SK-N-SH (cell line): ENCODE results near the gene FOS. TPM values are rescaled to one million over a fixed set of nuclear protein-coding genes. Genes with fewer than 3 reads are reported as not detected.
A peak's percentile ranks its signal among the peaks of the same experiment; 100 is the strongest.

Experiments
- CTCF ChIA-PET: fragments of 300-600, 350-600 bp; formaldehyde crosslinking; extraction: SDS; loops from one replicate; lab custom pipeline; 2021; lab: Yijun Ruan, JAX
- POLR2A ChIA-PET: fragments of 350-600 bp; sonication (Branson Sonifier 250); formaldehyde crosslinking; extraction: SDS; loops from one replicate; lab custom pipeline; 2020; ENCODE audit warnings: antibody characterized with exemption, inconsistent platforms; lab: Yijun Ruan, JAX
- DNase-seq: peaks from one replicate; pipeline ENCODE4 v3.0.0; 2012
- H2AFZ ChIP-seq: fragments of 200-600 bp; sonication (generic); 2 replicates; pipeline ENCODE4 v1.8.1; 2016; ENCODE audit warnings: antibody characterized with exemption, mild to moderate bottlenecking, low read depth
- H3F3A ChIP-seq: fragments of 200-600 bp; sonication (generic); replicated peaks from 2 replicates; pipeline ENCODE3; 2016; ENCODE audit warnings: antibody characterized with exemption, mild to moderate bottlenecking; ENCODE audit not compliant: insufficient read depth
- H3K27ac ChIP-seq, 2 experiments: fragments of 200-500 bp in 1 of 2; fragments of 200-600 bp in 1 of 2; sonication (Bioruptor generic) in 1 of 2; sonication (generic), shearing (Covaris generic) in 1 of 2; 2 replicates each; pipeline versions ENCODE4 v1.5.1 to v1.6.1; 2014 to 2016; ENCODE audit warnings: low read depth in 2 of 2, inconsistent platforms in 1 of 2, low read length in 1 of 2, mild to moderate bottlenecking in 1 of 2, mixed read lengths in 1 of 2
- H3K27me3 ChIP-seq: fragments of 200-600 bp; sonication (generic), shearing (Covaris generic); 2 replicates; pipeline ENCODE4 v1.6.1; 2016; ENCODE audit warnings: mixed run types; ENCODE audit not compliant: insufficient read depth
- H3K36me3 ChIP-seq, 2 experiments: fragments of 200-500 bp in 1 of 2; fragments of 200-600 bp in 1 of 2; sonication (Bioruptor generic) in 1 of 2; sonication (generic) in 1 of 2; replicated peaks in 1 of 2; 2 replicates each; pipeline versions ENCODE3 to v1.5.1; 2014 to 2016; ENCODE audit warnings: low read length in 1 of 2, mild to moderate bottlenecking in 1 of 2; ENCODE audit not compliant: insufficient read depth in 2 of 2, control insufficient read depth in 1 of 2
- H3K4me1 ChIP-seq, 2 experiments: fragments of 200-500 bp in 1 of 2; fragments of 200-600 bp in 1 of 2; sonication (Bioruptor generic) in 1 of 2; sonication (generic), shearing (Covaris generic) in 1 of 2; 2 replicates each; pipeline versions ENCODE4 v1.5.1 to v1.6.1; 2014 to 2016; ENCODE audit warnings: low read depth in 1 of 2, low read length in 1 of 2, mixed run types in 1 of 2; ENCODE audit not compliant: insufficient read depth in 2 of 2, control insufficient read depth in 1 of 2
- H3K4me2 ChIP-seq: fragments of 200-600 bp; sonication (generic), shearing (Covaris generic); 2 replicates; pipeline ENCODE4 v1.6.1; 2017; ENCODE audit warnings: mixed run types
- H3K4me3 ChIP-seq, 2 experiments: fragments of 200-500 bp in 1 of 2; fragments of 200-600 bp in 1 of 2; sonication (Bioruptor generic) in 1 of 2; sonication (generic), shearing (Covaris generic) in 1 of 2; 2 replicates each; pipeline versions ENCODE4 v1.5.1 to v1.8.1; 2014 to 2016; ENCODE audit warnings: low read depth in 2 of 2, inconsistent platforms in 1 of 2, low read length in 1 of 2, mild to moderate bottlenecking in 1 of 2, mixed read lengths in 1 of 2, moderate library complexity in 1 of 2
- H3K79me2 ChIP-seq: fragments of 200-600 bp; sonication (generic); 2 replicates; pipeline ENCODE4 v1.8.1; 2017; ENCODE audit warnings: mild to moderate bottlenecking; ENCODE audit not compliant: insufficient read depth
- H3K9ac ChIP-seq: fragments of 200-600 bp; sonication (generic); 2 replicates; pipeline ENCODE4 v1.6.1; 2017; ENCODE audit warnings: mixed run types
- H3K9me2 ChIP-seq: fragments of 200-600 bp; sonication (generic); 2 replicates; pipeline ENCODE4 v1.6.1; 2017; ENCODE audit warnings: mixed run types
- H3K9me3 ChIP-seq: fragments of 200-600 bp; sonication (generic); 2 replicates; pipeline ENCODE4 v1.6.1; 2017; ENCODE audit warnings: mixed run types, mild to moderate bottlenecking, moderate library complexity
- H4K20me1 ChIP-seq: fragments of 200-600 bp; sonication (generic); 2 replicates; pipeline ENCODE4 v1.6.1; 2017; ENCODE audit warnings: mild to moderate bottlenecking, mixed run types; ENCODE audit not compliant: insufficient read depth
- CHD2 ChIP-seq: fragments of 150-350 bp; IDR thresholded peaks from 2 replicates; pipeline ENCODE4 v1.6.1; 2018; ENCODE audit warnings: low read length; ENCODE audit not compliant: partially characterized antibody
- JUND ChIP-seq: IDR thresholded peaks from 2 replicates; pipeline ENCODE4 v1.4.0; 2012
- MAX ChIP-seq: IDR thresholded peaks from 2 replicates; pipeline ENCODE4 v1.4.0; 2012; ENCODE audit warnings: low read depth
- MXI1 ChIP-seq: IDR thresholded peaks from 2 replicates; pipeline ENCODE4 v1.6.1; 2012; ENCODE audit warnings: mild to moderate bottlenecking, low read depth, low read length, improper control_type of control experiment
- PBX3 ChIP-seq: IDR thresholded peaks from 2 replicates; pipeline ENCODE4; 2012
- RCOR1 ChIP-seq: fragments of 150-350 bp; IDR thresholded peaks from 2 replicates; pipeline ENCODE4 v1.6.1; 2017; ENCODE audit warnings: antibody characterized with exemption, low read length
- TAF1 ChIP-seq: IDR thresholded peaks from 2 replicates; pipeline ENCODE4 v1.6.1; 2012; ENCODE audit warnings: low read depth, mild to moderate bottlenecking, low read length, moderate library complexity, borderline replicate concordance
- TEAD4 ChIP-seq: IDR thresholded peaks from 2 replicates; pipeline ENCODE4 v1.4.0; 2012; ENCODE audit warnings: mild to moderate bottlenecking, borderline replicate concordance; ENCODE audit not compliant: insufficient read depth
- YY1 ChIP-seq: IDR thresholded peaks from 2 replicates; pipeline ENCODE4 v1.4.0; 2012; ENCODE audit warnings: low read depth, mild to moderate bottlenecking
- WGBS: methylation state at CpG from one replicate; pipeline ENCODE4 v1.1.6; 2017; ENCODE audit warnings: low lambda C conversion rate; 5-methylcytosine and 5-hydroxymethylcytosine counted together
- polyA plus RNA-seq, 3 experiments: library from polyadenylated mRNA; depleted of rRNA; stranded (reverse); fragments of >200 nt; gene quantifications; 2 replicates each; pipeline ENCODE4 v1.2.3, GENCODE V29; 2012
- TF ChIP-seq, protein P1 (sequence below): fragments of 200-600 bp; sonication (generic); IDR thresholded peaks from 2 replicates; pipeline ENCODE4 v1.6.1; 2017; ENCODE audit warnings: antibody characterized with exemption, mild to moderate bottlenecking, moderate library complexity

The FOS gene
- polyA plus RNA-seq, 1 of the 3 experiments (the other 2 are of a cell fraction): 309 TPM

DNA sequence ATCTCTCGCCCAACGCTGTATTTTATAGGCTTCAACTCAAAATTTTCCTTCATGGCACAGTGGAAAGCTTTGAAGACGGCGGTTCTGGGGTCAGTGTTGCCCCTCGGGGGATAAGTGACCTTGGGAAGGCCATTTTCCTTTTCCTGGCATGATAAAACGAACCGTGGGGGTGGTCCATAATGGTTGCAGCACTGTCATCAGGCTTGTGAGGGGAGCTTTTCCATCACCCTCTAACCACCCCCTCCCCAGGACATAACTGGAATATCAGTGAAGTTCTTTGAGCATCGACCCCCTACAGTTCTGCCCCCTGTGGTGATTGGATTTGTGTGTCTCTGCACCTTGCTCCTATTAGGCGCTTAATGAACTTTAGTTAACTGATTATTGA lies 16.0 kb downstream of the FOS start:
- H3K4me1 ChIP-seq: peaks cover 0 to 13% of the 10 kb centered on the region in 2 experiments; a peak in 1 of 4 replicates
- no peaks in the 10 kb centered on the region for H4K20me1 ChIP-seq
- WGBS: 0% methylated on average over 9 of the region's 9 CpGs
- no peaks in the 10 kb centered on the region for H3K79me2 ChIP-seq
- no peaks in the 10 kb centered on the region; the same call in 1 of the 2 replicates for H3K27me3 ChIP-seq
- peak overlapping the region; percentile 83; the same call in 1 of the 2 replicates for H2AFZ ChIP-seq
- ChIA-PET CTCF (interaction anchor here (0.7 to 15.1 kb wide), 12 partner anchors 11 to 434 kb away, joined by 3 to 237 read pairs (median 4); partner anchors contain the start of gene NEK9), POLR2A (interaction anchor here (0.6 to 1.4 kb wide), 6 partner anchors 16 to 173 kb away, joined by 4 to 9 read pairs (median 6); partner anchors contain the start of genes FOS and NEK9)
- no peaks in the 10 kb centered on the region for H3F3A ChIP-seq
- no peaks in the 10 kb centered on the region for H3K9me2 ChIP-seq
- peak overlapping the region; percentile 72 to 84 for H3K4me3 ChIP-seq
- peak overlapping the region; percentile 67 to 98 for H3K27ac ChIP-seq
- H3K9me3 ChIP-seq: no peaks in the 10 kb centered on the region
- TF ChIP-seq CHD2: no peak
- TF ChIP-seq, protein P1, sequence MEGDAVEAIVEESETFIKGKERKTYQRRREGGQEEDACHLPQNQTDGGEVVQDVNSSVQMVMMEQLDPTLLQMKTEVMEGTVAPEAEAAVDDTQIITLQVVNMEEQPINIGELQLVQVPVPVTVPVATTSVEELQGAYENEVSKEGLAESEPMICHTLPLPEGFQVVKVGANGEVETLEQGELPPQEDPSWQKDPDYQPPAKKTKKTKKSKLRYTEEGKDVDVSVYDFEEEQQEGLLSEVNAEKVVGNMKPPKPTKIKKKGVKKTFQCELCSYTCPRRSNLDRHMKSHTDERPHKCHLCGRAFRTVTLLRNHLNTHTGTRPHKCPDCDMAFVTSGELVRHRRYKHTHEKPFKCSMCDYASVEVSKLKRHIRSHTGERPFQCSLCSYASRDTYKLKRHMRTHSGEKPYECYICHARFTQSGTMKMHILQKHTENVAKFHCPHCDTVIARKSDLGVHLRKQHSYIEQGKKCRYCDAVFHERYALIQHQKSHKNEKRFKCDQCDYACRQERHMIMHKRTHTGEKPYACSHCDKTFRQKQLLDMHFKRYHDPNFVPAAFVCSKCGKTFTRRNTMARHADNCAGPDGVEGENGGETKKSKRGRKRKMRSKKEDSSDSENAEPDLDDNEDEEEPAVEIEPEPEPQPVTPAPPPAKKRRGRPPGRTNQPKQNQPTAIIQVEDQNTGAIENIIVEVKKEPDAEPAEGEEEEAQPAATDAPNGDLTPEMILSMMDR: peak; percentile 37; the same call in 1 of the 2 replicates
- no peaks in the 10 kb centered on the region for H3K36me3 ChIP-seq
- peak overlapping the region; percentile 97 for H3K4me2 ChIP-seq
- peak overlapping the region; percentile 93 for H3K9ac ChIP-seq
- DNase-seq: peak; percentile 66

- DNase-seq: peak; percentile 51
- no peaks in the 10 kb centered on the region for H3F3A ChIP-seq
- no peak for TF ChIP-seq RCOR1
- TF ChIP-seq TAF1: peak; percentile 32; the same call in 1 of the 2 replicates
- TF ChIP-seq YY1: no peak
- 0 out of 2 replicates have a peak, but pooled peaks have one; percentile 9 for TF ChIP-seq PBX3
- TF ChIP-seq TEAD4: no peak
- no peak for TF ChIP-seq JUND
- no peak for TF ChIP-seq MXI1
- no peak for TF ChIP-seq MAX
- peak; percentile 18 for TF ChIP-seq CHD2
- peak overlapping the region; percentile 97 for H3K4me2 ChIP-seq
- no peaks in the 10 kb centered on the region; the same call in 1 of the 2 replicates for H3K27me3 ChIP-seq
- H3K27ac ChIP-seq: peak overlapping the region; percentile 67 to 98; a peak in 3 of 4 replicates
- peaks cover 0 to 13% of the 10 kb centered on the region in 2 experiments; a peak in 1 of 4 replicates for H3K4me1 ChIP-seq
- H3K9ac ChIP-seq: peak overlapping the region; percentile 93
- H3K9me2 ChIP-seq: no peaks in the 10 kb centered on the region
- H3K4me3 ChIP-seq: peak overlapping the region; percentile 72 to 84
- H3K36me3 ChIP-seq: no peaks in the 10 kb centered on the region
- peak overlapping the region; percentile 61; the same call in 1 of the 2 replicates for H2AFZ ChIP-seq
- H4K20me1 ChIP-seq: no peaks in the 10 kb centered on the region
- CTCF ChIA-PET: interaction anchor here (0.6 to 15.1 kb wide), 22 partner anchors 8 to 434 kb away, joined by 3 to 237 read pairs (median 4); partner anchors contain the start of gene NEK9
- no peaks in the 10 kb centered on the region for H3K79me2 ChIP-seq
- POLR2A ChIA-PET: interaction anchor here (0.6 to 1.2 kb wide), 2 partner anchors 18 to 173 kb away, joined by 4 to 5 read pairs; no protein-coding TSS in a partner anchor
- no peaks in the 10 kb centered on the region for H3K9me3 ChIP-seq
- 4% methylated on average over 16 of the region's 18 CpGs for WGBS
Observed at GRCh38 chr14:75295061-75295461, 16.4 kb downstream of the FOS start.
